AG09319 (cell line): ENCODE results near the gene LPIN1.

Experiments used
- DNase-seq: peaks from one replicate; pipeline ENCODE4 v3.0.0-alpha.2; 2010; ENCODE audit warnings: low read depth; ENCODE audit errors: extremely low read depth
- TF ChIP-seq, protein P1 (sequence below): IDR thresholded peaks from 2 replicates; pipeline ENCODE4 v1.5.1; 2011; ENCODE audit warnings: low read depth, mild to moderate bottlenecking, inconsistent platforms, low read length, moderate library complexity

The LPIN1 gene

DNA sequence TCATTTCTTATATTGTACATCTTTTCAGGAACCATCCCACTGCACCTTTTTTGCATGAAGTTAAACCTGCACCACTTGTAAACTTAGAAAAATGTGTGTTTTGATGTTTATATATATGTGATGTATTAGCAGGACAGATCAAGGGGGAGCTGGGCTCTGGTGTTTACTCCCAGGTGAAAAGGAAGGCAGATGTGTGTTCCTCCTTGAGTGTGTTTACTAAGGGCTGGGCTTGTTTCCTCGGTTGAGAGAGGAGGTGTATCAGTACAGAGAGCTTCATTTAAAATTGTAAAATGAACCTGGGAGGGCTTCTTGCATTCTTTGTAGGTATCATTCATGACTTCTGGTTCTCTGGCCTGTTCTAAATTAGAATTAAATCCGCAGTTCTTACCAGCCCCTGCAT, 14.8 kb downstream of the LPIN1 start:
- TF ChIP-seq, protein P1, sequence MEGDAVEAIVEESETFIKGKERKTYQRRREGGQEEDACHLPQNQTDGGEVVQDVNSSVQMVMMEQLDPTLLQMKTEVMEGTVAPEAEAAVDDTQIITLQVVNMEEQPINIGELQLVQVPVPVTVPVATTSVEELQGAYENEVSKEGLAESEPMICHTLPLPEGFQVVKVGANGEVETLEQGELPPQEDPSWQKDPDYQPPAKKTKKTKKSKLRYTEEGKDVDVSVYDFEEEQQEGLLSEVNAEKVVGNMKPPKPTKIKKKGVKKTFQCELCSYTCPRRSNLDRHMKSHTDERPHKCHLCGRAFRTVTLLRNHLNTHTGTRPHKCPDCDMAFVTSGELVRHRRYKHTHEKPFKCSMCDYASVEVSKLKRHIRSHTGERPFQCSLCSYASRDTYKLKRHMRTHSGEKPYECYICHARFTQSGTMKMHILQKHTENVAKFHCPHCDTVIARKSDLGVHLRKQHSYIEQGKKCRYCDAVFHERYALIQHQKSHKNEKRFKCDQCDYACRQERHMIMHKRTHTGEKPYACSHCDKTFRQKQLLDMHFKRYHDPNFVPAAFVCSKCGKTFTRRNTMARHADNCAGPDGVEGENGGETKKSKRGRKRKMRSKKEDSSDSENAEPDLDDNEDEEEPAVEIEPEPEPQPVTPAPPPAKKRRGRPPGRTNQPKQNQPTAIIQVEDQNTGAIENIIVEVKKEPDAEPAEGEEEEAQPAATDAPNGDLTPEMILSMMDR: no peak
- DNase-seq: no peak

DNA sequence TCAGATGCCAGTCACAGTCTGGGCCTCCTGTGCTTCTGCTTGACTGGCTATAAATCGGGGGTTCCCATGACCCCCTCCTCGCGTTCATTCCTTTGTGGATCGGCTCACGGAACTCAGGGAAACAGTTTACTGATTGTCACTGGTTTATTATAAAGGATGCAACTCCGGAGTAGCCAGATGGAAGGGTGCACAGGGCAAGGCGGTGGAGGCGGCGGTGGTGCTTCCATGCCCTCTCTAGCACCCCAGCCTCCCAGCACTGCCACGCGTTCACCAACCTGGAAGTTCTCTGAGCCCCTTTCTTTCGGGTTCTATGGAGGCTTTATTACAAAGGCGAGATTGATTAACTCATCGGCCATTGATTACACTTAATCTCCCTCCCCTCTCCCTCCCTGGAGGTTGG, 15.6 kb downstream of the LPIN1 start:
- TF ChIP-seq, protein P1: no peak
- no peak for DNase-seq

DNA sequence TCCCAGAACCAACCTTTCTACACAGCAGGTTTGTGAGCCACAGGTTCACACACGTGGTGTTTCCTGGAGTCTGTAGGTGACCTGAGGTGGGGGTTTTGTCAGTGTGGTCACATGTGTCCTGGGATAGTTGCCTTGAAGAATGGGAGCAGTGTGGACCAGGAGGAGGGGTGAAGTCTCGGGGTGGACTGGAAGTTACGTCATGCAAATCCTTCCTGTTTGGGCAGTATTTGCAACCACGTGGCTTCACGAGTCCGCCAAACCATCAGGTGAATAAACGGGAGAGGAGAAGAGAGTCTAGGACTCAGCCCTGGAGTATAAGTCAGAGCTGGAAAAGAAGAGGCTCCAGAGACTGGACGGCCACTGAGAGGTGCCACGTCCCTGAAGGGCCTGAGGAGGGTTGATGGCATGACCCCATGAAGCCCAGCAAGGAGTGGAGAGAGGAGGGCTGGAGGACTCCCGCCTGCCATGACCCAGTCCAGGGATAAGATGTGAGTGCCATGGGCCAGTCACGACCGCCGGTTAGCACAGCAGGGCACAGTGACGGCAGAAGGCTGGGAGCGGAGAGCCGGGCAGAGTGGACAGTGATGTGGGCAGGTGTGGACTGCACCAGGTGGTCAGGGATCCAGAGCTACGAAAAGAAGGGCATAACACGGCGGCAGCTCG, 16.5 kb downstream of the LPIN1 start:
- TF ChIP-seq, protein P1: no peak
- DNase-seq: no peak

DNA sequence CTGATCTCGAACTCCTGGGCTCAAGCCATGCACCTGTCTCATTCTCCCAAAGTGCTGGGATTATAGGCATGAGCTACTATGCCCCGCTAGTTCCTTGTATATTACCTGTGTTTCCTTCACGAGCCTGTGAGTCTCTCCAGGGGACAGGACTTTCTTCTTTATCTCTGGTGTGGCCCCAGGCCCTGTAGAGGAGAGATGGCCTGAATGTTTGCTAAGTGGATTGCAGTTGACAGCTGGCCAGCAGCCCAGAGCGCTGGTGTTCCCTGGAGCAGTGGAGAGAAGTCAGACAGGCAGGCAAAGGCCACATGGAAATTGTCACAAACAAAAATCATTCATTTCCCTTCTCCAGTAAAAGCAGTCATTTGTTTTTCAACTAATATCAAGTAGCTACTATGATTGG, 17.9 kb downstream of the LPIN1 start:
- no peak for DNase-seq
- TF ChIP-seq, protein P1: no peak

DNA sequence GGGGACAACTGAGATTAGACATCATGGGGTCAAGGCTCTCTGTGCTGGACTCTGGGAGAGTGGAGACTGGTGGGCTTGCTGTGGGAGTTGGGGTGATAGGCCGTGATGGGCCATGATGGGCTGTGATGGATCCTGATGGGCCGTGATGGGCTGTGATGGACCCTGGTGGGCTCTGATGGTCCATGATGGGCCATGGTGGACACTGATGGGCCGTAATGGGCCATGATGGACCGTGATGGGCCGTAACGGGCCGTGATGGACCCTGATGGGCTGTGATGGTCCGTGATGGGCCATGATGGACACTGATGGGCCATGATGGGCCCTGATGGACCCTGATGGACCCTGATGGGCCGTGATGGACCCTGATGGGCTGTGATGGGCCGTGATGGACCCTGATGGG, 18.5 kb downstream of the LPIN1 start:
- no peak for DNase-seq
- TF ChIP-seq, protein P1: no peak

DNA sequence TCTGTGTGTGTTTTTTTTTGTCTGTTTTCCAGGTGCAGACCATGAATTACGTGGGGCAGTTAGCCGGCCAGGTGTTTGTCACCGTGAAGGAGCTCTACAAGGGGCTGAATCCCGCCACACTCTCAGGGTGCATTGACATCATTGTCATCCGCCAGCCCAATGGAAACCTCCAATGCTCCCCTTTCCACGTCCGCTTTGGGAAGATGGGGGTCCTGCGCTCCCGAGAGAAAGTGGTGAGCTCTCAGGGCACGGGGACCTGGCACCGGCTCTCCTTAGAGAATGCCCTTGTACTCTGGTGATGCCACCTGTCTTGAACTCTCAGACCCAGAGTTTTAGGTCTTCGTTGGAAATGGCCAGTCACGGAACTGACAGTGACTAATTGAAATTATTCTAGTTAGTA, 19.1 kb downstream of the LPIN1 start:
- DNase-seq: no peak
- TF ChIP-seq, protein P1: no peak

DNA sequence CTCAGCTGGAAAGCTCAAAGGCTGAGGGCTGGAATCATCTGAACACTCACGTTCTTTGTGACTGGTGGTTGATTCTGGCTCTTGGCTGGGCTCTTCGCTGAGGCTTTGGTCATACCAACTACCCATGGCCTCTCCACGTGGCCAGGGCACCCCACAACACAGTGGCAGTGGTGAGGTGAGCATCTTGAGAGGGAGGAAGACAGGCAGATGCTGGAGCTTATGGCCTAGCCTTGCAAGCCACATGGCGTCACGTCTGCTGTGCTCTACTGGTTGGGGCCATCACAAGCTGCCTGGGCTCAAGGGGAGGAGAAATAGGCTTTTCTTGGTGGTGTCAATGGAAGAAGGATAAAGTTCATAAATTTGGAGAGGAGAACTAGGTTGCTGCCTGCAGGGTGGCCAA, 19.6 kb downstream of the LPIN1 start:
- DNase-seq: no peak
- TF ChIP-seq, protein P1: no peak
